GM13976 (cell line): ENCODE measurements around the gene PRCD.
A peak's percentile ranks its signal among the peaks of the same experiment; 100 is the strongest.
"Not testable (repeated sequence)": the region's sequence is repeated elsewhere in the genome, so short reads cannot be mapped to it uniquely, and the experiment has no call there.

Experiments
- DNase-seq: peaks from one replicate; pipeline ENCODE4 v3.0.0; 2012; ENCODE audit warnings: low spot score
- in situ Hi-C: fragments of 300-500 bp; cut with MboI; formaldehyde crosslinking; loops from one replicate; pipeline ENCODE4 v1.12.0; 2022; ENCODE audit warnings: low sequenced_read_pairs, mixed read lengths, inconsistent platforms; ENCODE audit not compliant: unreplicated experiment
- TF ChIP-seq, protein P1 (sequence below): IDR thresholded peaks from 2 replicates; pipeline ENCODE4 v1.5.1; 2012; ENCODE audit warnings: borderline replicate concordance, mild to moderate bottlenecking; ENCODE audit not compliant: insufficient read depth; ENCODE audit errors: extremely low read depth, missing control alignments, control extremely low read depth

The PRCD gene

DNA sequence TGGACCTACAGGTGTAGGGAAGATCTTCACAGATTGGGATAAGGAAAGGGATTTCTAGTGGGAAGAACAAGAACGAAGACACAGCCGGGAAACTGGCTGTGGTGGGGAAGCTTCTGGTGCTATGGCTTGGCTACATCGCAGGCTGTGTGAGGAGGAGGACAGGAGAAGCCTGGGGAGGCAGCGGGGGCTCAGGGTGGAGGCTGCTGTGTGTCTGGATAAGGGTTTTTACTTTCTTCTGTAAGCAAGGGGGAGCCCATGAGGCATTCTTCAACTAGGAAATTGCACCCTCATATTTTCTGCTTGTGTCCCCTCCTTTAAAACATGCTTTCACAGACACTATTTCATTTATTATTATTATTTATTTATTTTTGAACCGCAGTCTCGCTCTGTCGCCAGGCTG lies 35.7 kb upstream of the PRCD start:
- TF ChIP-seq, protein P1, sequence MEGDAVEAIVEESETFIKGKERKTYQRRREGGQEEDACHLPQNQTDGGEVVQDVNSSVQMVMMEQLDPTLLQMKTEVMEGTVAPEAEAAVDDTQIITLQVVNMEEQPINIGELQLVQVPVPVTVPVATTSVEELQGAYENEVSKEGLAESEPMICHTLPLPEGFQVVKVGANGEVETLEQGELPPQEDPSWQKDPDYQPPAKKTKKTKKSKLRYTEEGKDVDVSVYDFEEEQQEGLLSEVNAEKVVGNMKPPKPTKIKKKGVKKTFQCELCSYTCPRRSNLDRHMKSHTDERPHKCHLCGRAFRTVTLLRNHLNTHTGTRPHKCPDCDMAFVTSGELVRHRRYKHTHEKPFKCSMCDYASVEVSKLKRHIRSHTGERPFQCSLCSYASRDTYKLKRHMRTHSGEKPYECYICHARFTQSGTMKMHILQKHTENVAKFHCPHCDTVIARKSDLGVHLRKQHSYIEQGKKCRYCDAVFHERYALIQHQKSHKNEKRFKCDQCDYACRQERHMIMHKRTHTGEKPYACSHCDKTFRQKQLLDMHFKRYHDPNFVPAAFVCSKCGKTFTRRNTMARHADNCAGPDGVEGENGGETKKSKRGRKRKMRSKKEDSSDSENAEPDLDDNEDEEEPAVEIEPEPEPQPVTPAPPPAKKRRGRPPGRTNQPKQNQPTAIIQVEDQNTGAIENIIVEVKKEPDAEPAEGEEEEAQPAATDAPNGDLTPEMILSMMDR = no peak
- DNase-seq = no peak
- in situ Hi-C loops = no loop called here

DNA sequence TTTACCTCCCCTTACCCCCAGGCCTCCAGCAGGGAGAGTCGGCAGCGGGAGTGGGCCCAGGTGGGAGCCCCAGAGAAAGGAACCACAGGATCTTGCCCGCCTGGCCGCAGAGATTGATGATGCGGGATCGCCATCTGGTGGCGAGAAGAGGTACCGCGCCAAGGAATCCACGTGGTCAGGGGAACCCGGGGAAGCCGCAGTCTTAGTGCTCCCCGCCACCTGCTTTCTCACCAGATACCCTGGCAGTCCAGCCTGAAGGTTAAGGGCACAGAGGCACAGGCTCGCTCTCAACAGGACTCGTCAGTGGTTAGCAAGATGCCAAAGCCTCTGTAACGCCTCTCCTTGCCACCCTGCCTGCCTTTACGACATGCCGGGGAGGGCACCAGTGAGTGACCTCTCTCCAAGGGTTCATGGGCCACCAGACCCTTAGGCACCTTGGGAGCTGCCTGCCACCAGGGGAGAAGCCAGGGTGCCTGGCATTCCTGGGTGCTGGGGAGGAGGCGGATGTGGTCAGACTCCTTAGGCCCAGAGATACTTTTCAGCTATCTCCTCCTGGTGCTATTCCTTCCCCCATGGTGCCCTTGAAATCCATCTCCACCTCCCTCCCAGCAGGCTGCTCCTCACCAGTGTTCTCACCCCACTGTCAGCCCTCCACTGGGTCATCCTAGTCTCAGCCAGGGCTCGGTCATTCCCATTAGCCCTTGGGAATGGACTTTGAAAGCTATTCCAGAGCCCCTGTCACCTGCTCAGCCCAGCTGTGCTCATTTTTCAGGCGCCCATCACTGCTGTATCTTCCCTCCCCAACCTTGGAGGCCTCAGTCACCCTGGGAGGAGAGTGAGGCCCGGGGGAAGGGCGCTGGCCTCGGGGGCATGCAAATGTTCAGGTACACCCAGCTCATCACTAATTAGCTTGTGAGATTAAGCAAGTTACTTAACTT lies 33.2 kb upstream of the PRCD start:
- in situ Hi-C loops = loop anchor here (5.0 kb wide), 1 partner anchor 34 kb away; no protein-coding TSS in a partner anchor
- TF ChIP-seq, protein P1 = peak; percentile 90
- peak; percentile 90 for DNase-seq

DNA sequence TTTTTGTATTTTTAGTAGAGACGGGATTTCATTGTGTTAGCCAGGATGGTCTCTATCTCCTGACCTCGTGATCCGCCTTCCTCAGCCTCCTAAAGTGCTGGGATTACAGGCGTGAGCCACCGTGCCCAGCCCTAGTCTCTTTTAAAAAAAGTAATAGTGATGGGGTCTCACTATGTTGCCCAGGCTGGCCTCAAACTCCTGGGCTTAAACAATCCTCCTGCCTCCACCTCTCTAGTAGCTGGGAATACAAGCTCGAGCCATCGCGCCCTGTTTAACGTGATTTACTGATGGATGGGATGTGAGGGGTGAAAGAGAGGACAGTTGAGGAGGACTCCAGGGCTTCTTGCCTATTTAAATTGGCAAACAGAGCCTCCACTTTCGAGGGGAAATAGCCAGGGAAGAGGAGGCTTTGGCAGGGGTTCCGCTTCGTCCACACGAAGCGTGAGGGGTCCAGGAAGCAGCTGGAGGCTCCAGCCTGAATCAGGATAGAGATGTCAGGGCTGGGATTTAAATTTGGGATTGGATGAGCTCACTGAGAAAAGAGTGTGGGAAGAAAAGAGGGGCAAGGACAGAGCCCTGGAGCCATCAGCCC lies 31.3 kb upstream of the PRCD start:
- DNase-seq = not testable (repeated sequence)

DNA sequence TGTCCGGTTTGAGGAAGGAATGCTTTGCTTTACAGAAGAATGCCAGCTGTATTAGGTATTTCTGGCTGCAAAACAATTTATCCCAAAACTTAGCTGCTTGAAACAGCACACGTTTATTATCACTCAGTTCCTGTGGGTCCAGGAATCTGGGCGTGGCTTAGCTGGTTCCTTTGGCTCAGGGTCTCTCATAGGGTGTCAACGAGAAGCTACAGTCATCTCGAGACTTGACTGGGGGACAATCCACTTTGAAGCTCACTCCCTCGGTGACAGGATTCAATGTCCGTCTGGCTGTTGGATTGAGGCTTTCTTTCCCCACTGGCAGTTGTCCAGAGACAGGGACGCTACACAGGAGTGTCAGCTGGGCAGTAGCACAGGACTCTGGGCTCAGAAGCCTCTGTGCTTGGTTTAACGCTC lies 29.0 kb upstream of the PRCD start:
- in situ Hi-C loops = no loop called here
- TF ChIP-seq, protein P1 = no peak
- DNase-seq = no peak

More for the DNA sequence above, 31.3 kb upstream of the PRCD start:
- in situ Hi-C loops = loop anchor here (5.0 kb wide), 1 partner anchor 36 kb away; no protein-coding TSS in a partner anchor

DNA sequence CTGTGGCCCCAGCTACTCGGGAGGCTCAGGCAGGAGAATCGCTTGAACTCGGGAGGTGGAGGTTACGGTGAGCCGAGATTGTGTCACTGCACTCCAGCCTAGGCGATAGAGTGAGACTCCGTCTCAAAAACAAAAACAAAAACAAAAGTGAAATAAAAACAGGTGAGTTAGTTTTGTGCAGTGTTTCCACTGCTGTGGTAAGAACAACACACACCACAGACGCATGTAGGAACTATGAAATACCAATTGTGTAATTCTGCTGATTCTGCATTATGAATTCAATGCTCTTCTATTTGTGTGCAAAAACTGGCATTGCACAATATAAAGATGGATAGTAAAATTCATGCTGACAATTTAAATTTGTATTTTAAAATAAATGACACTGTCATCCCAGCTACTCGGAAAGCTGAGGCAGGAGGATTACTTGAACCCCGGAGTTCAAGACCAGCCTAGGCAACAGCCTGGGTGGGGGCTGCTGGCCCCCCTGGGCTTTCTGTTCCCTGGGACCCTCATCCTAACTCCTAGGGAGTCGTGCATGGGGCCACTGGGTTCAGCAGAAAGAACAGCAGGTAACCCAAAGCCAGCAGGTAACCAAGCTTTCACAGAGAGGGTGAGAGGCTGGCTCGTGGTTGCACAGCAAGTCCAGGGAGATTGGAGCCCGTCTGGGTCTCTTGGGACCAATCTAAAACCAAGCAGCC lies 28.0 kb upstream of the PRCD start:
- DNase-seq = no peak
- TF ChIP-seq, protein P1 = no peak

DNA sequence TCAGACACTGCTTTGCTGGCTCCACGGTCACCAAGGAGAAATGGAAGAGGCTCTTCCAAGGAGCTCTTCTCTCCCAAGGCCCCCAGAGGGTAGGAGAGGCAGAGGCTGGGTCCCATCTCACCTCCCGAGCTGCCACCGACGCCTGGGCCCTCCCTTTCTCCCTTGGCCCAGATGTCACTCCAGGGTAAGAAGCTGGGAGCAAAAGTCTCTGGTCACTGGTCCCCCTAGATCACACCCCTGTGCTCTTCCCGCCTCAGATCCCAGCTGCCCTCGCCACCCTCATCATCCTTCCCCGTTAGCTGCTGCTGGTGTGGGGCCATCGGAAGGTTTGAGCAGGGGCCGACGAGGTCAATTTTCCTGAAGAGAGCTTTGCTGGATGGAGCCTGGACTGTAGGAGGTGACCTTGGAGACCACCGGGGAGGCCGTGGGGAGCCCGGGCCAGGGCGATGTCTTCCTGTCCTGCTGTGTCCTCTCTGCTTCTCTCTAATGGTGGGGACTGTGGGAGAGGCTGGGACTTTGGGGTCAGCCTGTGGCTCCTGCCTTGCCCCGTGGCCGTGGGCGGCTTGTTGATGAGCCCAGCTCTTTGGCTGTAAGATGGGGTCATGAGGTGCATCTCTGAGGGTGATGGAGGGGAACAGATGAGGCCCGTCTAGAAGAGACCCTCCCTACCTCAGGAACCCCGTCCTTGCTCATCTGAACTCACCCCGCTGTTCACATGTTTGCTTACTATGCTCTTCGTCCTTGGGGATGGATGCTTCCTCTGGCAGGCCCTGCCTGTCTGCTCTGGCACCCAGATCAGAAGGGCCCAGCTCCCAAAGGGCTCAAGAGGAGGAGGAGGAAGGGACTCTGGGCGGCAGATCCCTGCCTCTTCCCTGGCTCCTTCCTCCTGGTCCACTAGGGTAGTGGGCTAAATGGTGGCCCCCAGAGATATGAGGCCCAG lies 27.2 kb upstream of the PRCD start:
- no peak for DNase-seq
- in situ Hi-C loops = no loop called here
- TF ChIP-seq, protein P1 = no peak

More for the DNA sequence above, 28.0 kb upstream of the PRCD start:
- in situ Hi-C loops = no loop called here
